Mesodermal cell (in vitro differentiated cells): ENCODE measurements around the gene DCP2.

Experiments
- H3K27ac ChIP-seq: 2 replicates; pipeline ENCODE4 v1.7.0; 2013; ENCODE audit warnings: mild to moderate bottlenecking, low read depth, low read length, moderate library complexity; ENCODE audit not compliant: severe bottlenecking
- H3K36me3 ChIP-seq: 2 replicates; pipeline ENCODE4 v1.7.1; 2013; ENCODE audit warnings: mild to moderate bottlenecking, low read length, moderate library complexity; ENCODE audit not compliant: control insufficient read depth, insufficient read depth
- H3K4me1 ChIP-seq: one replicate; pipeline ENCODE4 v1.7.1; 2013; ENCODE audit warnings: mild to moderate bottlenecking, low read length; ENCODE audit not compliant: insufficient read depth, control insufficient read depth, poor library complexity, severe bottlenecking
- H3K4me3 ChIP-seq: 2 replicates; pipeline ENCODE4 v1.7.0; 2013; ENCODE audit warnings: low read length, control low read depth, mild to moderate bottlenecking; ENCODE audit not compliant: insufficient read depth, poor library complexity, severe bottlenecking; ENCODE audit errors: extremely low read depth
- H3K9me3 ChIP-seq: 2 replicates; pipeline ENCODE4 v1.7.1; 2013; ENCODE audit warnings: mild to moderate bottlenecking, low read length, moderate library complexity; ENCODE audit not compliant: control insufficient read depth
- WGBS, 2 experiments: methylation state at CpG; one replicate each; pipeline ENCODE4 v1.1.5; 2013; ENCODE audit warnings: missing lambda C conversion rate in 2 of 2; ENCODE audit not compliant: insufficient coverage in 2 of 2; 5-methylcytosine and 5-hydroxymethylcytosine counted together

DCP2 gene

GRCh38 chr5:112986224-112986623, 9.6 kb downstream of the DCP2 start:
- peaks cover 4% of the 10 kb centered on the region for H3K4me1 ChIP-seq
- no peak overlapping the region for H3K27ac ChIP-seq
- H3K4me3 ChIP-seq, result no peak overlapping the region
- 100% methylated on average over 2 to 4 of the region's 4 CpGs for WGBS, 2 experiments
- peaks cover 59% of the 10 kb centered on the region for H3K36me3 ChIP-seq
- H3K9me3 ChIP-seq, result no peaks in the 10 kb centered on the region

GRCh38 chr5:112995764-112996618, 19.4 kb downstream of the DCP2 start:
- Histone ChIP-seq H3K9me3 (no peaks in the 10 kb centered on the region), H3K36me3 (peaks cover 47% of the 10 kb centered on the region), H3K27ac (no peak overlapping the region), H3K4me3 (no peak overlapping the region), H3K4me1 (no peaks in the 10 kb centered on the region)
- 25 to 100% methylated on average over 1 to 5 of the region's 7 CpGs for WGBS, 2 experiments

GRCh38 chr5:112996830-112997374, 20.3 kb downstream of the DCP2 start:
- H3K4me3 ChIP-seq, result no peak overlapping the region
- H3K36me3 ChIP-seq, result peaks cover 56% of the 10 kb centered on the region
- no peaks in the 10 kb centered on the region for H3K4me1 ChIP-seq
- H3K9me3 ChIP-seq, result no peaks in the 10 kb centered on the region
- WGBS, 2 experiments, result 92 to 100% methylated on average over 1 to 2 of the region's 4 CpGs
- no peak overlapping the region for H3K27ac ChIP-seq

GRCh38 chr5:112998296-112998695, 21.7 kb downstream of the DCP2 start:
- Histone ChIP-seq H3K4me1 (no peaks in the 10 kb centered on the region), H3K4me3 (no peak overlapping the region), H3K9me3 (no peaks in the 10 kb centered on the region), H3K27ac (no peak overlapping the region), H3K36me3 (peaks cover 60% of the 10 kb centered on the region)
- WGBS, 2 experiments, result no CpG with 5 or more reads among the region's 4 CpGs

GRCh38 chr5:113000466-113000865, 23.9 kb downstream of the DCP2 start:
- H3K27ac ChIP-seq, result no peak overlapping the region
- 88 to 100% methylated on average over 1 of the region's 2 CpGs for WGBS, 2 experiments
- H3K4me3 ChIP-seq, result no peak overlapping the region
- H3K9me3 ChIP-seq, result no peaks in the 10 kb centered on the region
- peaks cover 75% of the 10 kb centered on the region for H3K36me3 ChIP-seq
- H3K4me1 ChIP-seq, result no peaks in the 10 kb centered on the region

GRCh38 chr5:113002423-113002822, 25.8 kb downstream of the DCP2 start:
- no peak overlapping the region for H3K4me3 ChIP-seq
- 89 to 100% methylated on average over 2 to 4 of the region's 5 CpGs for WGBS, 2 experiments
- no peak overlapping the region for H3K27ac ChIP-seq
- peaks cover 85% of the 10 kb centered on the region for H3K36me3 ChIP-seq
- H3K9me3 ChIP-seq, result no peaks in the 10 kb centered on the region
- no peaks in the 10 kb centered on the region for H3K4me1 ChIP-seq

GRCh38 chr5:113003763-113004162, 27.2 kb downstream of the DCP2 start:
- Histone ChIP-seq H3K36me3 (peaks cover 82% of the 10 kb centered on the region), H3K9me3 (no peaks in the 10 kb centered on the region), H3K4me3 (no peak overlapping the region), H3K27ac (no peak overlapping the region), H3K4me1 (no peaks in the 10 kb centered on the region)
- WGBS, 2 experiments, result 100% methylated on average over 2 of the region's 3 CpGs; no CpG with 5 or more reads in 1 of the 2 experiments

GRCh38 chr5:113005454-113005853, 28.9 kb downstream of the DCP2 start:
- H3K4me3 ChIP-seq, result no peak overlapping the region
- H3K36me3 ChIP-seq, result peaks cover 85% of the 10 kb centered on the region
- 100% methylated on average over 1 of the region's 1 CpG; no CpG with 5 or more reads in 1 of the 2 experiments for WGBS, 2 experiments
- H3K4me1 ChIP-seq, result no peaks in the 10 kb centered on the region
- H3K9me3 ChIP-seq, result no peaks in the 10 kb centered on the region
- H3K27ac ChIP-seq, result no peak overlapping the region

- WGBS, 2 experiments, result 100% methylated on average over 1 to 2 of the region's 2 CpGs
- no peak overlapping the region for H3K4me3 ChIP-seq
- peaks cover 62% of the 10 kb centered on the region for H3K36me3 ChIP-seq
- peaks cover 8% of the 10 kb centered on the region for H3K4me1 ChIP-seq
- no peaks in the 10 kb centered on the region for H3K9me3 ChIP-seq
- H3K27ac ChIP-seq, result no peak overlapping the region
Observed at GRCh38 chr5:113017881-113018635, 41.5 kb downstream of the DCP2 start.

GRCh38 chr5:113020461-113021273, 44.1 kb downstream of the DCP2 start:
- H3K9me3 ChIP-seq, result no peaks in the 10 kb centered on the region
- 84 to 89% methylated on average over 8 to 10 of the region's 11 CpGs for WGBS, 2 experiments
- H3K27ac ChIP-seq, result no peak overlapping the region
- H3K4me3 ChIP-seq, result no peak overlapping the region
- peaks cover 8% of the 10 kb centered on the region for H3K4me1 ChIP-seq
- peaks cover 58% of the 10 kb centered on the region for H3K36me3 ChIP-seq
